ENCODE results near the gene MEGF9. TPM values are rescaled to one million over a fixed set of nuclear protein-coding genes. Genes with fewer than 3 reads are reported as not detected.

Gene MEGF9
- polyA plus RNA-seq, 1 of the 3 experiments (the other 2 are of a cell fraction), result 1.8 TPM

DNA sequence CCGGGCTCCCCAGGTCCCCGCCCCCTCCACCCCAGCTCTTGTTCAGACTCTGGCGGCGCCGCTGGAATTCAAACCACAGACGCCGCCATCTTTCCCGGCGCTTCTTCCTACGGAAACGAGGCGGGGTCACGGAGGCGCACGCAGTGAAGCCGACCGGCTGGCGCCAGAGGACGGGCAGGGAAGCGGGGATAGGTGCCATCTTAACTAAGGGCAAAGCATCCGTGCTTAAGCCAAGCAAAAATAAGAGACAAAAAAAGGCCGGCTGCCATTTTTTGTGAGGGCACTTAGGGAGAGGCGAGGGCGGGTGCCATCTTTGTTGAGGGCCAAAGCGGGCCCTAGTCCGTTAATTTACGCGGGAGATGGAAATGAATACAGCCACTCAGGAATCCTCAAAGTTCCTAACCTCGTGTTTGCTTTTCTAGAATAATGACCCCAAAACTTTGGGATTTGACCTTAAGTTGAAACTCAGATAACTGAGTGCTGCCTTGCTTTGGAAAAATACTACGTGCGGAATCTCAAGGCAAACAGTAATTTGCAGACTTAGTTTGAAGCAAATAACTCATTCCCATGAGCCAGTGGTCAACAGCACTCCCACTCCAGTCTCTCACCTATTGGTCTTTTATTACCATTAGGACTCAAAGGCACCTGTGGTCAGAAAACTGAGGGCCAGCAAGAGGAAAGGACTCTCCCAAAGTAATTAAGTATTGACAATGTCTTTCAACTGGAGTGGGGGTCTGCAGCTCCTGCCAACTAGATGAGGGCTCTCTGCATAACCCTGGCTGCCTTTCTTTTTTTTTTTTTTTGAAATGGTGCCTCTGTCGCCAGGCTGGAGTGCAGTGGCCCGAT is 134.0 kb downstream of the MEGF9 start, which contains the start of gene CDK5RAP2 (continued):
- TF ChIP-seq, protein P1, sequence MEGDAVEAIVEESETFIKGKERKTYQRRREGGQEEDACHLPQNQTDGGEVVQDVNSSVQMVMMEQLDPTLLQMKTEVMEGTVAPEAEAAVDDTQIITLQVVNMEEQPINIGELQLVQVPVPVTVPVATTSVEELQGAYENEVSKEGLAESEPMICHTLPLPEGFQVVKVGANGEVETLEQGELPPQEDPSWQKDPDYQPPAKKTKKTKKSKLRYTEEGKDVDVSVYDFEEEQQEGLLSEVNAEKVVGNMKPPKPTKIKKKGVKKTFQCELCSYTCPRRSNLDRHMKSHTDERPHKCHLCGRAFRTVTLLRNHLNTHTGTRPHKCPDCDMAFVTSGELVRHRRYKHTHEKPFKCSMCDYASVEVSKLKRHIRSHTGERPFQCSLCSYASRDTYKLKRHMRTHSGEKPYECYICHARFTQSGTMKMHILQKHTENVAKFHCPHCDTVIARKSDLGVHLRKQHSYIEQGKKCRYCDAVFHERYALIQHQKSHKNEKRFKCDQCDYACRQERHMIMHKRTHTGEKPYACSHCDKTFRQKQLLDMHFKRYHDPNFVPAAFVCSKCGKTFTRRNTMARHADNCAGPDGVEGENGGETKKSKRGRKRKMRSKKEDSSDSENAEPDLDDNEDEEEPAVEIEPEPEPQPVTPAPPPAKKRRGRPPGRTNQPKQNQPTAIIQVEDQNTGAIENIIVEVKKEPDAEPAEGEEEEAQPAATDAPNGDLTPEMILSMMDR (IDR thresholded peaks at IDR 0.05), result no peak
- peak; percentile 100 for TF ChIP-seq YY1 (IDR thresholded peaks at IDR 0.05; ENCODE audit: low read depth)
- TF ChIP-seq, protein P2, sequence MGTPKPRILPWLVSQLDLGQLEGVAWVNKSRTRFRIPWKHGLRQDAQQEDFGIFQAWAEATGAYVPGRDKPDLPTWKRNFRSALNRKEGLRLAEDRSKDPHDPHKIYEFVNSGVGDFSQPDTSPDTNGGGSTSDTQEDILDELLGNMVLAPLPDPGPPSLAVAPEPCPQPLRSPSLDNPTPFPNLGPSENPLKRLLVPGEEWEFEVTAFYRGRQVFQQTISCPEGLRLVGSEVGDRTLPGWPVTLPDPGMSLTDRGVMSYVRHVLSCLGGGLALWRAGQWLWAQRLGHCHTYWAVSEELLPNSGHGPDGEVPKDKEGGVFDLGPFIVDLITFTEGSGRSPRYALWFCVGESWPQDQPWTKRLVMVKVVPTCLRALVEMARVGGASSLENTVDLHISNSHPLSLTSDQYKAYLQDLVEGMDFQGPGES (IDR thresholded peaks at IDR 0.05; ENCODE audit: low read depth, low read length), result 0 out of 2 replicates have a peak, but pooled peaks have one; percentile 7
- TF ChIP-seq RXRA (IDR thresholded peaks at IDR 0.05; ENCODE audit: borderline replicate concordance, low read depth), result no peak
- TF ChIP-seq TAF1 (IDR thresholded peaks at IDR 0.05; ENCODE audit: borderline replicate concordance, low read depth, low read length), result peak; percentile 62; the same call in 1 of the 2 replicates
- TF ChIP-seq GABPA (IDR thresholded peaks at IDR 0.05; ENCODE audit: low read depth), result peak; percentile 83
- TF ChIP-seq MEF2A (IDR thresholded peaks at IDR 0.05; ENCODE audit: borderline replicate concordance, low read depth), result no peak
- TF ChIP-seq, protein P3, sequence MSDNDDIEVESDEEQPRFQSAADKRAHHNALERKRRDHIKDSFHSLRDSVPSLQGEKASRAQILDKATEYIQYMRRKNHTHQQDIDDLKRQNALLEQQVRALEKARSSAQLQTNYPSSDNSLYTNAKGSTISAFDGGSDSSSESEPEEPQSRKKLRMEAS (IDR thresholded peaks at IDR 0.05; ENCODE audit: low read depth), result peak; percentile 93
- TF ChIP-seq ELF1 (IDR thresholded peaks at IDR 0.05), result peak; percentile 70; the same call in 1 of the 2 replicates

DNA sequence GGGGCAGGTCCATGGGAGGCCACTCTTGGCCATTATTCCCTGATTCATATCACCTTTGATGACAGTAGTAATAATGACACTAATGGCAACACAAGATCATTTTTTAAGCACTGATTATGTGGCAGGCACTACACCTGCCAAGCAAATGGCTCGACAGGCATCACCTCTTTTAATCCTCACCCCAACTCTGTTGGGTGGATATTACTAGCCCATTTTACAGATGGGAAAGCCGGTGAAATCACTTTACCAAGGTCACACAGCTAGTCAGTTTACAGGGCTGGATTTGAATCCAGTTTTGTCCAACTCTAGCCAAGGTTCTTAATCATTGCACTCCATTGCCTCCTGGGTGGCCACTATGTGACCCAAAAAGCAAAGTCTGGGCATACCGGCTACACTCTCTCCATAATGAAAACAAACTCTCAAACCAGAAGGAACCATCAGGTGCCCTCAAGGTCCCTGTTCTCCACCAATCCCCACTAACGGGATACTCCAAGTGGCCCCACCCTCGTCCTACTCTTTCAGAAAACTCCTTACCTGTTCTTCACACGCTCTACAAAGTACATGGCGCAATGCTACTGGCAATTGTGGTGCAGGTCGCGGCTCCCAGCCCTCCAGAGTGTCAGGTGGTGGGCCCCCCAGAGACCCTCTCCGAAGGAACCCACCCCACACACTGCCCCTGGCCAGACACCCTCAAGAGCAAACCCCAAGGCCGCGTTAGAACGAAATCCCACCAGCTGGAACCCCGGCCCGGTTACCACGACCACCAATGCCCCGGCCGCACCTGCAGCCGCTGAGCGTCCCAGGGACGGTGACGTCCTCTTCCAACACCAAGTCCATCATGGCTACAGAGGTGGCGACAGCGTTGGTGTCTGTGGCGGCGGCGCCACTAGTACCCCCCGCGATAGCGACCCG is 134.9 kb downstream of the MEGF9 start:
- peaks cover 11 to 19% of the 10 kb centered on the region in 2 experiments; a peak in 3 of 4 replicates for H3K4me1 ChIP-seq (ENCODE audit: control insufficient read depth in 1 of 2, insufficient read depth in 2 of 2, low read depth in 1 of 2, low read length in 1 of 2)
- peaks cover 6% of the 10 kb centered on the region for H3F3A ChIP-seq (replicated peaks; ENCODE audit: insufficient read depth)
- H3K4me3 ChIP-seq (ENCODE audit: low read depth in 2 of 2, low read length in 1 of 2), result peak overlapping the region; percentile 59 to 89
- H3K9ac ChIP-seq, result peak overlapping the region; percentile 85
- H3K9me2 ChIP-seq, result no peaks in the 10 kb centered on the region
- H3K27ac ChIP-seq (ENCODE audit: low read depth in 2 of 2, low read length in 1 of 2), result peak overlapping the region; percentile 12 to 25; a peak in 2 of 4 replicates
- TF ChIP-seq EP300 (IDR thresholded peaks at IDR 0.05; ENCODE audit: borderline replicate concordance in 1 of 2, low read depth in 1 of 2, low read length in 1 of 2), result no peak
- TF ChIP-seq, protein P4, sequence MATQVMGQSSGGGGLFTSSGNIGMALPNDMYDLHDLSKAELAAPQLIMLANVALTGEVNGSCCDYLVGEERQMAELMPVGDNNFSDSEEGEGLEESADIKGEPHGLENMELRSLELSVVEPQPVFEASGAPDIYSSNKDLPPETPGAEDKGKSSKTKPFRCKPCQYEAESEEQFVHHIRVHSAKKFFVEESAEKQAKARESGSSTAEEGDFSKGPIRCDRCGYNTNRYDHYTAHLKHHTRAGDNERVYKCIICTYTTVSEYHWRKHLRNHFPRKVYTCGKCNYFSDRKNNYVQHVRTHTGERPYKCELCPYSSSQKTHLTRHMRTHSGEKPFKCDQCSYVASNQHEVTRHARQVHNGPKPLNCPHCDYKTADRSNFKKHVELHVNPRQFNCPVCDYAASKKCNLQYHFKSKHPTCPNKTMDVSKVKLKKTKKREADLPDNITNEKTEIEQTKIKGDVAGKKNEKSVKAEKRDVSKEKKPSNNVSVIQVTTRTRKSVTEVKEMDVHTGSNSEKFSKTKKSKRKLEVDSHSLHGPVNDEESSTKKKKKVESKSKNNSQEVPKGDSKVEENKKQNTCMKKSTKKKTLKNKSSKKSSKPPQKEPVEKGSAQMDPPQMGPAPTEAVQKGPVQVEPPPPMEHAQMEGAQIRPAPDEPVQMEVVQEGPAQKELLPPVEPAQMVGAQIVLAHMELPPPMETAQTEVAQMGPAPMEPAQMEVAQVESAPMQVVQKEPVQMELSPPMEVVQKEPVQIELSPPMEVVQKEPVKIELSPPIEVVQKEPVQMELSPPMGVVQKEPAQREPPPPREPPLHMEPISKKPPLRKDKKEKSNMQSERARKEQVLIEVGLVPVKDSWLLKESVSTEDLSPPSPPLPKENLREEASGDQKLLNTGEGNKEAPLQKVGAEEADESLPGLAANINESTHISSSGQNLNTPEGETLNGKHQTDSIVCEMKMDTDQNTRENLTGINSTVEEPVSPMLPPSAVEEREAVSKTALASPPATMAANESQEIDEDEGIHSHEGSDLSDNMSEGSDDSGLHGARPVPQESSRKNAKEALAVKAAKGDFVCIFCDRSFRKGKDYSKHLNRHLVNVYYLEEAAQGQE (IDR thresholded peaks at IDR 0.05; ENCODE audit: low read depth, low read length), result no peak
- TF ChIP-seq NFIC (IDR thresholded peaks at IDR 0.05; ENCODE audit: borderline replicate concordance), result no peak
- TF ChIP-seq MEF2A (IDR thresholded peaks at IDR 0.05; ENCODE audit: borderline replicate concordance, low read depth), result no peak
- TF ChIP-seq YY1 (IDR thresholded peaks at IDR 0.05; ENCODE audit: low read depth), result no peak
- no peak for TF ChIP-seq NRF1 (IDR thresholded peaks at IDR 0.05; ENCODE audit: low read depth, low read length)
- no peak for TF ChIP-seq TAF1 (IDR thresholded peaks at IDR 0.05; ENCODE audit: borderline replicate concordance, low read depth, low read length)
- ChIA-PET POLR2A (interaction anchor here (0.6 to 0.7 kb wide), 2 partner anchors 13 to 455 kb away, joined by 3 read pairs; no protein-coding TSS in a partner anchor), CTCF (interaction anchor here (0.8 kb wide), 1 partner anchor 41 kb away, joined by 3 read pairs; no protein-coding TSS in a partner anchor)
- H3K9me3 ChIP-seq, result no peaks in the 10 kb centered on the region
- peaks cover 55% of the 10 kb centered on the region for H3K79me2 ChIP-seq (ENCODE audit: insufficient read depth)
- no peaks in the 10 kb centered on the region for H4K20me1 ChIP-seq (ENCODE audit: insufficient read depth)
- H2AFZ ChIP-seq (ENCODE audit: low read depth), result peak overlapping the region; percentile 79
- H3K27me3 ChIP-seq (ENCODE audit: insufficient read depth), result no peaks in the 10 kb centered on the region
- 5% methylated on average over 9 of the region's 31 CpGs for WGBS (ENCODE audit: low lambda C conversion rate)
- H3K36me3 ChIP-seq (replicated peaks in 1 of 2; ENCODE audit: control insufficient read depth in 1 of 2, insufficient read depth in 2 of 2, low read length in 1 of 2), result no peaks in the 10 kb centered on the region
- no peak for DNase-seq
- H3K4me2 ChIP-seq, result peak overlapping the region; percentile 84

Measured in SK-N-SH (cell line).